GM19035 (cell line): ENCODE results near the gene KDM7A.

Experiments used
- ATAC-seq: cut with Tn5 transposase; IDR thresholded peaks from one replicate; pipeline ENCODE4 v1.9.1; 2021; ENCODE audit not compliant: unreplicated experiment

The KDM7A gene, protein sequence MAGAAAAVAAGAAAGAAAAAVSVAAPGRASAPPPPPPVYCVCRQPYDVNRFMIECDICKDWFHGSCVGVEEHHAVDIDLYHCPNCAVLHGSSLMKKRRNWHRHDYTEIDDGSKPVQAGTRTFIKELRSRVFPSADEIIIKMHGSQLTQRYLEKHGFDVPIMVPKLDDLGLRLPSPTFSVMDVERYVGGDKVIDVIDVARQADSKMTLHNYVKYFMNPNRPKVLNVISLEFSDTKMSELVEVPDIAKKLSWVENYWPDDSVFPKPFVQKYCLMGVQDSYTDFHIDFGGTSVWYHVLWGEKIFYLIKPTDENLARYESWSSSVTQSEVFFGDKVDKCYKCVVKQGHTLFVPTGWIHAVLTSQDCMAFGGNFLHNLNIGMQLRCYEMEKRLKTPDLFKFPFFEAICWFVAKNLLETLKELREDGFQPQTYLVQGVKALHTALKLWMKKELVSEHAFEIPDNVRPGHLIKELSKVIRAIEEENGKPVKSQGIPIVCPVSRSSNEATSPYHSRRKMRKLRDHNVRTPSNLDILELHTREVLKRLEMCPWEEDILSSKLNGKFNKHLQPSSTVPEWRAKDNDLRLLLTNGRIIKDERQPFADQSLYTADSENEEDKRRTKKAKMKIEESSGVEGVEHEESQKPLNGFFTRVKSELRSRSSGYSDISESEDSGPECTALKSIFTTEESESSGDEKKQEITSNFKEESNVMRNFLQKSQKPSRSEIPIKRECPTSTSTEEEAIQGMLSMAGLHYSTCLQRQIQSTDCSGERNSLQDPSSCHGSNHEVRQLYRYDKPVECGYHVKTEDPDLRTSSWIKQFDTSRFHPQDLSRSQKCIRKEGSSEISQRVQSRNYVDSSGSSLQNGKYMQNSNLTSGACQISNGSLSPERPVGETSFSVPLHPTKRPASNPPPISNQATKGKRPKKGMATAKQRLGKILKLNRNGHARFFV

DNA sequence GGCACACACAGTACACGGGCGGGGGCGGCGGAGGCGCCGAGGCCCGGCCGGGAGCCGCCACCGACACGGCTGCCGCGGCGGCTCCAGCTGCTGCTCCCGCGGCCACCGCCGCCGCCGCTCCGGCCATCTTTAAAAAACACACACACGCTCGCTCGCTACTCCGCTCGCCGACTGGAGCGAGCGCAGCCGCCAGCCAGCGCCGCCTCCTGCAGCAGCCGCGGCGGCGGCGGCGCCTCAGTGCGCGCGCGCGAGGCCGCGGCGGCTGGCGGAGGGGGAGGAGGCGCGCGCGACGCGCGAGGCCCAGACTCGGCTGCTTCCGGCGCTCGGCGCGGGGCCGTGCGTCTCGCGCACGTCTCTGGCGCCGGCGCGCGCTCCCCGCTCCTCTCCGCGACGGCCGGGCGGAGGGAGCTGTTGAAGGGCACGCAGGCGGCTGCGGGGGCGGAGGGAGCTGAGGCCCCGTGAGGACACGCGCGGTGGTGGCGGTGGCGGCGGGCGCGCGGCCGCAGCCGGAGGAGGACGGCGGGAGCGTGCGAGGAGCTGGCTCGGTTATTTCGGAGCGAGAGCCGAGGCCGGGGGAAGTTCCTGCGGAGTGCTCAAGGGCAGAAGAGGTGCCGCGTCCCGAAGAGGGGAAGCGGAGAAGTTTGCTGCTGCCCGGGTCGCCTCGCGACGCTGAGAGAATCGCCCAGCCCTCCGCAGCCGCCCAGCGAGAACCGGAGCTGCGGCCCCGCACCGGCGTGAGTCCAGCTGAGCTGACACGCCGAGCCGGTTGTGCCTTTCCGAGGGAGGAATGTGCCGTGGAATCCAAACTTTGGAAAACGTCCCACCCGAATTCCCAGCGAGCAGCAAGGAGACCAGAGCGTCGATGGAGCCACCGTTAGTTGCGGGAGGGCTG, at the start of gene KDM7A:
Gene KDM7A (minus strand): TSS at position 173 of the 892 bp plus-strand sequence. CDS start 46 bp downstream, at position 127.
- peak; percentile 64 for ATAC-seq

DNA sequence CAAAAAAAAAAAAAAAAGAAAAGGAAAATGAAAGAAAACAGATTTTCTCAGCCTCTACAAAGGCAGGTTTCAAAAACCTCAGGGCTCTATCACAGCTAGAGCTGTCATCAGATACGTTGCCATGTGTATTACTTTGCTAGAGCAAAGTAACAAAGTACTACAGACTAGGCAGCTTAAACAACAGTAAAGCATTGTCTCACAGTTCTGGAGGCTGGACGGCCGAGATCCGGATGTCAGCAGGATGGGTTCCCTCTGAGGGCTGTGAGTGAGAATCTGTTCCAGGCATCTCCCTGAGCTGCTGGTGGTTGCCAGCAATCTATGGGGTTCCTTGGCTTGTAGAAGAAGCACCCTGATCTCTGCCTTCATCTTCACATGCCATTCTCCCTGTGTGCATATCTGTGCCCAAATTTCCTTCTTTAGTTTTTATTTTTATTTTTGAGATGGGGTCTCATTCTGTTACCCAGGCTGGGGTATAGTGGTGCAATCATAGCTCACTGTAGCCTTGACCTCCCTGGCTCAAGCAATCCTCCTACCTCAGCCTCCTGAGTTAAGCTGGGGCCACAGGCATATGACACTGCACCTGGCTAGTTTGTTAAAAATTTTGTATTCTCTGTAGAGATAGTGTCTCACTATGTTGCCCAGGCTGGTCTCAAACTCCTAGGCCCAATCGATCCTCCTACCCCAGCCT, 48.9 kb upstream of the KDM7A start:
- no peak for ATAC-seq

DNA sequence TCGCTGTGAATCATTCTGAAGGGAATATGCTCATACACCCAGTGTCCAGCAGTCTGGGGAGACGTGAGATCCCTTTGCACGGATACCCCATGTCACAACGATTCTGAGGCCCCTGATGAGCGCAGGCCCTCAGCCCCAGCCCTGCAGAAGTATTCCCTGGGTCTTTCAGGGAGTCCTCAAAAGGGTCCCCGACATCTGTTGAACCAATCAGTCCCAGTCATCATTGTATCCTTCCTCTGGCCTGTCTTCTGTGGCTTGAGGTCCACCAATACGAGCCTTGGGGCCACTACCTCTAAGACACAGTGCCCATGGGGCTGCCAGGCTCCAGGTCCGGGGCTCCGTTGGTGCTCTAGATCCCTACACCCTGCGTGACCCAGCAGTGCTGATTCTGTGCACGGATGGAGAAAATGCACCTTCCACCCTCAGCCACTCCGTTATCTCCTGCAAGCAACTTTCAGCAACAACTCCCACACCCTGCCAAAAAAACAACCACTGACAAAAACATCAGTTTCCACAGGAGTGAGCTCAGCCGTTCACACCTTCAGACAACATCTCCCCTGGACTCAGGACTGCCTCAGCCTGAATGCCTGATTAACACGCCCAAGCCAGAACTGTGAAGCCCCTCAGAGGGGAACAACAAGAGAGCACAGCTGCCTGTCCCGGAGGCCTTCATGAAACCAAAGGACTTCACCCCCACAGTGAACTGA, 46.9 kb upstream of the KDM7A start:
- ATAC-seq: no peak

DNA sequence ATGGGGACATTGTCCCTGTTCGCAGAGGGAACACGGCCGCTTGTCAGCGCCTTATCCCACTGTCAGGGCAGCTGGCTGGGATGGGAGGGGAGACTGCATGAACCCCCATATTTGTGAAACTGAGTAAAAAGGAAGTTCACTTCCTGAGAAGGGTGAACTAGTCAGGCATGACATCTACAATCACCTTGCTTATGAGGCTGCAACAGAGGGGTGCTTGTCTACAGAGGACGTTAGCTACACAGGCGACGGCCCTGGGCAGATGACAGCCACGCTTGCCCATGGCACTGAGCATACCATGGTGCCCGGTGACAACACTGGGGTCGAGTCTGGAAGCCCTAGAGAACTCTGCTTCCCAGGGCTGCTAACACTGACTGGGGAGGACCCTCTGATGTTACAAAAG, 46.0 kb upstream of the KDM7A start:
- ATAC-seq: no peak

DNA sequence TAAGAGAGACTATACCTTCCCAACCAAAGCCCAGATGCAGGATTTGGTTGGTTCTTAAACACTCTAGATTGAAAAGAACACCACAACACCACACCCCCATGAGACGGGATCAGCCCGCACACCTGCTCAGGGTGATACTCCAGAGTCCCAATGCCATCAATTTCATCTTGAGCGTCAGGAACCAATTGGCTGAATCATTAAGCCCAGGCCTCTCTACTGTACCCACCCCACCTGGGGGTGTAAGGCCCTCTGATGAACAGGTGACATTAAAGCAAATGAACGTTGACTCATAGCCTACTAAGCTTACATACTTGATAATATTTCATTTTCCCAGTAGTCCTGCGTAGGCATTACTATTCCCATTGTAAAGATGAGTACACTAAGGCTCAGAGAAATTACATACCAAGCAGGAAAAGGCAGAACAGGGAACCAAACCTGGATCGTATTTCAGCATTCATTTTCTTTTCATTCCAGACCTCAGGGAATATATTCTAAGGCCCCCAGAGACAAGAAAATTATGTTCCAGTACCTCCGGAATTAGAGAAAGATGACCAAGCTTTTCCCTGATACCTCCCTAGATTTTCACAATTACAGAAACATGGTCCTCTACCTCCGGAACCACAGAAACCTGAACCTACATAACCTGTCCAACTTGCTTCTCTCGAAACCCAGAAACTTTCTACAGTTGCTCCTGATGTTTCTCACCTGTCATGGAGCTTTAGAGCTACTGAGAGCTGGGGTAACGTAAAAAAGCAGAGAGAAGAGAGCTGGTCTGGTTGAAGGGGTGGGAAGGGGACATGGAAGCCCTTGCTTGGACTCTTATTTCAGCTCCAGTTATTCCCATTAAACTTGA, 43.1 kb upstream of the KDM7A start:
- ATAC-seq: no peak

DNA sequence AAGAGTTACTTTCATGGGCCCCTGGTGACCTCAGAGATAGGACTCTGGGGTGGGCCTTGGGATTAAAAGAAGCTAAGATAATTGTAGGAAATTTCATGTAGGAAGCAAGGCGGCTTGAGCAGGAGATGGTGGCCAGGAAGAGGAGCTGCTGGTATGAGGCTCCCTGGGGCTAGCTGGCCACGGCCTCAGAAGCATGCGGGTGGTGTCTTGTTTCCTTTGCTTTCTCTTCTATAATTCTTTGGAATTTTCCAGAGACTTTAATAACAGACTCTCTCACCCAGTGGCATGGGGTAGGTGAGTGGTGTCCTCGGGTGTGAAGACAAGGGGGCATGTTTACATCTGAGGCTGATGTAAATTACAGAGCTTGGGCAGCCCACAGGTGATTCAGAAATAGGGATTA, 41.9 kb upstream of the KDM7A start:
- ATAC-seq: no peak

DNA sequence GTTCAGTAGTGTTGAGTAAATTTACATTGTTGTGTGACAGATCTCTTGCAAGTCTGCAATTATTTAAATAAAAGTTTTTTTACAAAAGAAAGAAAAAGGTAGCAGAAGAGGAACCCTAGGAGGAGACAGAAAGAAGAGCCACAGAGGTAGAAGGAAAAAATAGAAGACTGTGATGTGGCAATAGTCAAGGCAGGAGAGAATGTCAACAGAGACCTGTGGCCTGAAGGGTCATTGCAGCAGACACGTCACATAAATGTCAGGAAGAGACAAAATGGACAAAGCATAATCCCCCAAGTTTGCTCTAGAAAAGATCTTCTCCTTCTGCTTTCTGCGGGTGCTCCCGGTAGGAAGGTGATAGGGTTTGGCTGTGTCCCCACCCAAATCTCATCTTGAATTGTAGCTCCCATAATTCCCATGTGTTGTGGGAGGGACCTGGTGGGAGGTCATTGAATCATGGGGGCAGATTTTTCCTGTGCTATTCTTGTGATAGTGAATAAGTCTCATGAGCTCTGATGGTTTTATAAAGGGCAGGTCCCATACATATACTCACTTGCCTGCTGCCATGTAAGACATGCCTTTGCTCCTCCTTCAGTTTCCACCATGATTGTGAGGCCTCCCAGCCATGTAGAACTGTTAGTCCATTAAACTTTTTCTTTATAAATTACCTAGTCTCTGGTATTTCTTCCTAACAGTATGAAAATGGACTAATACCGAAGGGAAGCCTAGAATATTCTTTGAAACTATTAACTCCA, 41.1 kb upstream of the KDM7A start:
- no peak for ATAC-seq

DNA sequence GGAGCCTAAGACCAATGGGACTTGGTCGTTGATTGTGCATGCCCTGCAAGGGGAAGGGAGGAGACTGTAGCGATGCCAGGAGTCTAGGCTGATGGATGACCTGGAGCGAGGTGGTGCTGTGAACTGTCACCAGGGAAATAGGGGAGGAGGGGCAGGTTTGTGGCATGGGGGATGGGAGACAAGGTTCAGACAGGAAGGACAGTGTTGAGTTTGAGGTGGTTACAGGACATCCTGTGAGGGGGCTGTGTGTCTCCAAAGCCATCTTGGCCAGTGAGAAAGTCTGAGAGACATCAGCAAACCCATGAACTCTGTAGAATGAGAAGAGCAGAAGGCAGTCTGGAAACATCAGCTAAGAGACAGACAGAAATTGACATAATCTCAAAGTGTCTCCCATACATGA, 38.5 kb upstream of the KDM7A start:
- no peak for ATAC-seq

DNA sequence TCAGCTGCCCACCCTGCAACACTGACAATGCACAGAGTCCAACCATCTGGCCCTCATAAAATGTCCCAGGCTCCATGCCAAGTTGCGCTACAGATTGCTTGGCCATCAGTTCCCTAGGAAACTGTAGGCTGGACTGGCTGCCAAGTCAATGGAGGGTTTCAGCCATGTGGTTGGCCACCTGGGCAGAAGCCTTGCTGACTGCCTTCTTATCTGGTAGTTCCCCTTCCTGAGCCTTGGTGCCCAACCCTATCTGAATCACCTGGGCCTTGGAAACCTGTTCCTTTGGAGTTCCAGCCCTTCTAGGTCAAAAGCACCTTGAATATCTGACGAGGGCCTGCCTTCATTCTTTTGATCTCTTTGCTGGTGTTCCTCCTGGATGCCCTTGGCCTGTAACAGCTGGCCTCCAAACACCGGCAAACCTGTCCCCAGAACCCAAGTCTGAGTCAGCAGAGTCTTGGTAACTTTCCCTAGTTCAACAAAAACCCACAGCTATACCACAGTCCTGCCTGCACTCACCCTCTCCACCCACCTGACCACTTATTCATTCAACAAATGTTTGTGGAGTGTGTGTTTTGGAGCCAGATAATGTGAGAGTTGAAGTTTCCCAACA, 37.4 kb upstream of the KDM7A start:
- ATAC-seq: no peak

DNA sequence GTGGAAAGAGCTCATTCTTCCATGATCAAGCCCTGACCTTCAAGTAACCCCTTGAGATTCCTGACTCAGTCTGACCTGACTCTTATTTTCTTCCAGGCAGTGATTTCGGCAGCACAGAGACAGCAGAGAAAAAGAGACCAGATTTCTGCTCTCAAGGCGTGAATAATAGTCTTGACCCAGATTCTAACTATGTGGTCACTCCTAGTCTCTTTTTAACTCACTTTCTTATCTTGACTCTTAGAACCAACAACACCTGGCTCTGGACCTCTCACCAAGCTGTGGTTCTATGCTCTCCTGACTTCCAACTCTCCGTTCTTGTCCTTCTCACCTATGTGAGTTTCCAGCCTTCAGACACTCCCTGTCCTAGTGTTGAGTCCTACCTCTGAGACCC, 36.9 kb upstream of the KDM7A start:
- no peak for ATAC-seq

DNA sequence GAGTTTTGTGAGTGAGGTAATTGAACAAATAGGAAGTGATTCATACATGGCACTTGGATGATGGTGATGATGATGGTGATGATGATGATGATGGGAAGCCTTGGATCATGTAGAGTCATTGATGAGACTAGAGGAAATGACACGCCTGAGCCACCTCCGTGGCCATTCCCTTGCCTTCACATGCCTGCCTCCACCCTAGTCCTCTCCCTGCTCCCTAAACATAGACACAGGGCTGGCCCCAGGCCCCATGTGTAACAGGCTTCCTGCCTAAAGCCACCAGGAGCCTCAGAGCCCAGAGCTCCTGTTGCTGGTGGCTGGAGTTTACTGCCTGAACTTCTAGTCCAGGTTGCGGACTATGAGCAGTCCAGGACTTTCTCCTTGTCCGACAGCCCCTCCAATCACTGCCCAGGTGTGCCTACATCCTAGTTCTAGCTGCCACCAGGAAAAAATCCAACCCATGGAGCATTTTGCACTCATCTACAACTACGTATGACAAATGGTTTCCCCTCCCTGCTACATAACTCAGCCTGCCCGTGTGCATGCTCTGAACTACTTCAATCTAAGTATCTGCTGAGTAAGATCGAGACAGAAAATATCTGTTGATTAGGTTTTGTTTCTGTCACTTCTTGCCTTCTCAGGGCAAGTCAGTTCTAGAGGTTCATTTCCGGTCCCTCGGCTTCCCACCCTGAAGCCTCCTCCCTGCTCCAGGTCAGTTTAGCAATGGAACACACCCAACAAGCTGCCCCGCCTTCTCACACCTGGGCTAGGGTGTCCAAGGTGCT, 35.5 kb upstream of the KDM7A start:
- ATAC-seq: peak; percentile 56

DNA sequence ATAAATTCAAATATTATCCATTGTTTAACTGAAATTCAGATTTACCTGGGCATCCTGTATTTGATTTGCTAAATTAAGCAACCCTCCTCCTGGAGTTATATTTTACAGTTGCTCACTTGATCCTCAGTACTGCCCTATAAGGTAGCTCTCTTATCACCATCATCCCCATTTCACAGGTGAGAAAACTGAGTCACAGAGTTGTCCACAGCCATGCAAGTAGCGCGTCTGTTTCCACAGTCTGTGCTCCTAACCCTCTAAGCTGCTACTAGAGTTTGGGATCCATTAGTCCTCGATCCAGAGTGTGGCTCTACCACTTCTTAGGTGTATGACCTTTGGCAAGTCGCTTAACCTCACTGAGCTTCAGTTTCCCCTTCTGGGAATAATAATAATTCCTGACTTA, 34.9 kb upstream of the KDM7A start:
- no peak for ATAC-seq

DNA sequence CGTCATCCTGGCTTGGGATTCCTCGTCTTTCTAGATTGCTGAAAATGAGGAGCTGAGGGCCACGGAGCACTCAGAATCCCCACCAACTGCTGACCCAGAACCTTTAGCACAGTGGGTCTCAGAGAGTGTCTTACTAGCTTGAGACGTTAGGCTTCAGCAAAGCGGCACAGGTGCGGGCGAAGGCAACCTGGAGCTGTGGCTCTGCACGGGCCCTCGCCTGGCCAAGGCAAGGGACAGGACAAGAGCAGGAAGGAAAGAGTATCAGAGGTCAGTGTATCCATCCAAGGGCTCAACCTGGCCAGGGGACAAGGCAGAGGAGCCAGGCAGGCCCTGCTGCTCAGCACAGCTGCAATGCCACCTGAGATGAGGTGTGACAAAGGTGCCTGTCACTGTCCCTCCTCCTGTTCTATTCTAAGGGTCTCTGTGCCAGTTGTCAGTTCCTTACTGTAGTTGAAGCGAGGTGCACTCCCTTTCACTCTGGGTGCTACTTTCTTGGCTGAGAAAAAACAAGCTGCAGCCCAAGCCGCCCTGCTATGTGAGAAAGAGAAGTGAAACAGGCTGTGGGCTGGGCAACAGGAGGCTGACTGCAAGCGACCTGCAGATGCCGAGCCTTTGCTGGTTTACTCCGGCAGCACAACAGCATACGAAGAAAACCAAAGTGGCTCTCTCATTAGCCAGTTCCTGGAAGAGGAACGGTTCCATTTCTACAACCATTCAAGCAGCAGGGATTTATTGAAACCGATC, 33.3 kb upstream of the KDM7A start:
- ATAC-seq: peak; percentile 88

DNA sequence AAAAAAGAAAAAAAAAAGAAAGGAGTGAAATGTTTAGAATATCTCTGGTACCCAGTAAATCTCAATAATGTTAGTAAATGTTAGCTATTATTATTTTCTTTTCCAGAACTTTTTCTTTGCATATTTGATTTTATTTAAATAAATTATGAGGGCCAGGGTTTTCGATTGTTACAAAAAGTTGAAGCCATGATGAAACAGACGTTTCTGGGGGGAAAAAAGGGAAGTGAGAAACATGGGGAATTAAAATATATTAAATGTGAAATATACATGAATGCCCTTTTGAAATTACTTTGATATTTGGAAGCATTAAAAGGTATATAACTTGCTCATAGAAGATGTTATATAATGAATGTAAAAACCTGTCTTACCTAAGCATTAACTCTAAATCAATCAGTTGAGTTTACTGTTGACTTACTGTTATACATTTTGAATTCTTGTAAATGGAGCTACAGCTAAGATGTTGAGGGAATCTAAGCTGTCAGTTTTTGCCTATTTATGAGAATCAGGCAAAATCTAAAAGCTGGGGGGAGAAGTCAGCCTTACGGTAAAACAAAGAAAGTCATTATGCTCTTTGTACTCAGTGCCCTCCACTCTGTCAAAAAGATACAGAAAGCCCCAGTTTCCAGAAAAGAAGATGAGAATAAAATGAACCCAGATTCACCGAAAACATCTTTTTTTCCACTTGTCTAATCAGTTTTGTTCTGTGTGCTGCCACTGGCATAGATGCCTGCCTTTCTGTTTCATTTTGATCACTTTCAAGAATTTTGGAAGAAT, 30.0 kb upstream of the KDM7A start:
- ATAC-seq: no peak

DNA sequence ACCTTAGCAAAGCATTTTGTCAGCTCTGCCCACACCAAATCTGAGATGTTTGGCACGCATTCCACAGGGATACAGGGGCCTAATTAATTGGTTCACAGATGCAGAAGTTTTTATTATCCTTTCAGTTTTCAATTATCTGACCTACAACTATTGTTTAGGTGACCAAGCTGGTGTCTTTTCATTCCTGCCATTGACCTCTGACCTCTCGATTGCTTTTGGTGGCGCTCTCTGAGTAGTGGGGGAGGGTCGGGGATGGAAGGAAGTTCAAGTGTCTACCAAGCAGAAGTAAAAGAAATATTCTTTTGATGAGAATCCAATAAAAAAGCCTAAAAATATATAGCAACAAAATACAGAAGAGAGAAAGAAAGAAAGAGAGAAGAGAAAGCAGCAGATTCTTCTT, 28.8 kb upstream of the KDM7A start:
- ATAC-seq: no peak

DNA sequence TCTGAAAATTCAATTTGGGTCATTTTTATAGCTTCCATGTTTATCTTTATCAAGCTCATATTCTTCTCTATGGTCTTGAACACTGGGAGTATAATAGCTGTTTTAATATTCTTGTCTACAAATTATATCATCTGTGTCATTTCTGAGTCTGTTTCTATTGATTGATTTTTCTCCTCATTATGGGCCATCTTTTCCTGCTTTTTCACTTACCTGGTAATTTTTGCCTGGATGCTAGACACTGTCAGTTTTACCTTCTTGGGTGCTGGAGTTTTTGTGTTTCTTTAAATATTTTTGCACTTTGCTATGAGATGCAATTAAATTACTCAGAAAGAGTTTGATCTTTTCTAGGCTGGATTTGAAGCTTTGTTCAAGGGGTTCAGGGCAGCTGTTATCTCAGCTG, 26.8 kb upstream of the KDM7A start:
- no peak for ATAC-seq
